H1 (cell line): ENCODE data around the gene MLKL. TPM values are rescaled to one million over a fixed set of nuclear protein-coding genes. Genes with fewer than 3 reads are reported as not detected.

Source experiments
- CTCF ChIA-PET: fragments of 300-600 bp; sonication (Branson Sonifier 250); formaldehyde crosslinking; loops from one replicate; lab custom pipeline; 2021; ENCODE audit not compliant: partially characterized antibody; lab: Charles Lee
- POLR2A ChIA-PET: fragments of 300-600 bp; sonication (Branson Sonifier 250); formaldehyde crosslinking; loops from one replicate; lab custom pipeline; 2021; ENCODE audit warnings: inconsistent platforms; ENCODE audit not compliant: partially characterized antibody; lab: Charles Lee
- DNase-seq, 2 experiments: peaks; one replicate each; pipeline versions ENCODE4 v3.0.0 to v3.0.0-alpha.2; 2010 to 2022; ENCODE audit warnings: low spot score in 2 of 2, low read depth in 1 of 2, mixed read lengths in 1 of 2
- FAIRE-seq: peaks from 2 replicates; lab custom pipeline; 2011; peaks lifted over from hg19 to GRCh38; lab: Jason Lieb, UNC
- H2AFZ ChIP-seq: 2 replicates; pipeline ENCODE4 v1.8.1; 2012; ENCODE audit warnings: low read length, inconsistent platforms
- H2AK5ac ChIP-seq: 2 replicates; pipeline ENCODE4 v1.6.1; 2013; ENCODE audit warnings: low read depth, low read length
- H2BK120ac ChIP-seq: replicated peaks from 2 replicates; pipeline ENCODE3; 2013; ENCODE audit warnings: low read depth, low read length, inconsistent platforms
- H2BK12ac ChIP-seq: 2 replicates; pipeline ENCODE4 v1.6.1; 2013; ENCODE audit warnings: low read depth, low read length
- H2BK15ac ChIP-seq: 2 replicates; pipeline ENCODE4 v1.6.1; 2013; ENCODE audit warnings: low read length
- H2BK20ac ChIP-seq: 2 replicates; pipeline ENCODE4 v1.6.1; 2013; ENCODE audit warnings: low read length
- H2BK5ac ChIP-seq: 2 replicates; pipeline ENCODE4 v1.6.1; 2013; ENCODE audit warnings: low read depth, low read length
- H3K14ac ChIP-seq: 2 replicates; pipeline ENCODE4 v1.6.1; 2013; ENCODE audit warnings: inconsistent platforms; ENCODE audit not compliant: insufficient read length
- H3K18ac ChIP-seq: 2 replicates; pipeline ENCODE4 v1.6.1; 2013; ENCODE audit warnings: low read length; ENCODE audit errors: extremely low read depth
- H3K23ac ChIP-seq: 2 replicates; pipeline ENCODE4 v1.6.1; 2013; ENCODE audit warnings: inconsistent platforms; ENCODE audit not compliant: insufficient read length
- H3K23me2 ChIP-seq: 2 replicates; pipeline ENCODE4 v1.6.1; 2013; ENCODE audit warnings: low read depth, low read length
- H3K27ac ChIP-seq: 2 replicates; pipeline ENCODE4 v1.6.1; 2011; ENCODE audit warnings: low read depth, low read length, inconsistent platforms
- H3K27me3 ChIP-seq, 4 experiments: replicated peaks in 1 of 4; 1 replicate in 1 of 4; 2 replicates in 3 of 4; pipeline versions ENCODE4 v1.6.1 to v1.8.1; 2011 to 2013; ENCODE audit warnings: low read length in 3 of 4, mild to moderate bottlenecking in 3 of 4, inconsistent platforms in 2 of 4, mixed read lengths in 2 of 4, moderate library complexity in 1 of 4; ENCODE audit not compliant: control insufficient read depth in 3 of 4, insufficient read depth in 3 of 4; ENCODE audit errors: extremely low read depth in 1 of 4
- H3K36me3 ChIP-seq, 4 experiments: 2 replicates each; pipeline versions ENCODE4 v1.6.1 to v1.8.1; 2011 to 2013; ENCODE audit warnings: mild to moderate bottlenecking in 4 of 4, low read length in 3 of 4, moderate library complexity in 2 of 4, control low read depth in 1 of 4, inconsistent platforms in 1 of 4; ENCODE audit not compliant: insufficient read depth in 4 of 4, control insufficient read depth in 2 of 4
- H3K4ac ChIP-seq: replicated peaks from 2 replicates; pipeline ENCODE3; 2013; ENCODE audit warnings: low read length, low read depth, mixed read lengths, inconsistent platforms; ENCODE audit not compliant: insufficient read length
- H3K4me1 ChIP-seq, 4 experiments: replicated peaks in 1 of 4; 1 replicate in 1 of 4; 2 replicates in 3 of 4; pipeline versions ENCODE4 v1.6.1 to v1.8.1; 2011 to 2013; ENCODE audit warnings: low read length in 3 of 4, inconsistent platforms in 2 of 4, mixed read lengths in 1 of 4; ENCODE audit not compliant: insufficient read depth in 4 of 4, control insufficient read depth in 3 of 4
- H3K4me2 ChIP-seq, 2 experiments: 2 replicates each; pipeline versions ENCODE4 v1.6.1 to v1.8.1; 2011 to 2013; ENCODE audit warnings: low read depth in 2 of 2, low read length in 2 of 2, control low read depth in 1 of 2, inconsistent platforms in 1 of 2, mild to moderate bottlenecking in 1 of 2; ENCODE audit not compliant: insufficient read depth in 1 of 2
- H3K4me3 ChIP-seq, 4 experiments: fragments of 200-600, 300-600 bp in 1 of 4; sonication (generic), shearing (Covaris generic), sonication (Bioruptor Twin) in 1 of 4; 2 replicates each; pipeline versions ENCODE4 v1.5.1 to v1.8.1; 2011 to 2016; ENCODE audit warnings: low read length in 4 of 4, low read depth in 3 of 4, control low read depth in 2 of 4, inconsistent platforms in 2 of 4, mild to moderate bottlenecking in 2 of 4, mixed read lengths in 1 of 4, moderate library complexity in 1 of 4; ENCODE audit not compliant: insufficient read depth in 2 of 4; ENCODE audit errors: extremely low read depth in 1 of 4
- H3K56ac ChIP-seq: replicated peaks from 2 replicates; pipeline ENCODE3; 2013; ENCODE audit warnings: low read depth, mild to moderate bottlenecking, mixed read lengths, low read length, inconsistent platforms; ENCODE audit not compliant: insufficient read length
- H3K79me1 ChIP-seq: 2 replicates; pipeline ENCODE4 v1.6.1; 2013; ENCODE audit warnings: low read depth, low read length, control low read depth
- H3K79me2 ChIP-seq, 2 experiments: 2 replicates each; pipeline versions ENCODE4 v1.6.1 to v1.8.1; 2012 to 2013; ENCODE audit warnings: low read length in 2 of 2, mild to moderate bottlenecking in 2 of 2, inconsistent platforms in 1 of 2; ENCODE audit not compliant: insufficient read depth in 2 of 2, control insufficient read depth in 1 of 2
- H3K9ac ChIP-seq, 4 experiments: replicated peaks in 1 of 4; 1 replicate in 1 of 4; 2 replicates in 3 of 4; pipeline versions ENCODE4 v1.6.1 to v1.8.1; 2011 to 2013; ENCODE audit warnings: low read depth in 3 of 4, low read length in 3 of 4, control low read depth in 2 of 4, mild to moderate bottlenecking in 2 of 4, moderate library complexity in 2 of 4, inconsistent platforms in 1 of 4; ENCODE audit errors: extremely low read depth in 1 of 4
- H3K9me3 ChIP-seq, 2 experiments: 2 replicates each; pipeline versions ENCODE4 v1.6.1 to v1.8.1; 2012 to 2013; ENCODE audit warnings: mild to moderate bottlenecking in 2 of 2, moderate library complexity in 2 of 2, control low read depth in 1 of 2, inconsistent platforms in 1 of 2, low read depth in 1 of 2, low read length in 1 of 2, mixed read lengths in 1 of 2; ENCODE audit not compliant: insufficient read depth in 2 of 2
- H4K20me1 ChIP-seq, 2 experiments: replicated peaks in 1 of 2; 2 replicates each; pipeline versions ENCODE3 to v1.8.1; 2011 to 2013; ENCODE audit warnings: inconsistent platforms in 2 of 2, low read length in 2 of 2, mild to moderate bottlenecking in 1 of 2; ENCODE audit not compliant: insufficient read depth in 2 of 2, control insufficient read depth in 1 of 2
- H4K5ac ChIP-seq: 2 replicates; pipeline ENCODE4 v1.6.1; 2013; ENCODE audit warnings: low read length, low read depth, mixed read lengths, inconsistent platforms; ENCODE audit not compliant: insufficient read length
- H4K8ac ChIP-seq: 2 replicates; pipeline ENCODE4 v1.8.0; 2013; ENCODE audit warnings: mild to moderate bottlenecking, moderate library complexity, low read length, inconsistent platforms; ENCODE audit not compliant: insufficient read depth; ENCODE audit errors: extremely low read depth
- H4K91ac ChIP-seq: replicated peaks from 2 replicates; pipeline ENCODE3; 2013; ENCODE audit warnings: low read length, mixed read lengths, inconsistent platforms; ENCODE audit not compliant: insufficient read length
- BRCA1 ChIP-seq: IDR thresholded peaks from 2 replicates; pipeline ENCODE4 v1.6.1; 2012; ENCODE audit warnings: low read depth, low read length, improper control_type of control experiment
- CBX8 ChIP-seq: fragments of 300-800, 300-1000 bp; sonication (generic); IDR thresholded peaks from 2 replicates; pipeline ENCODE4 v1.7.1; 2016; ENCODE audit warnings: low read depth, low read length, borderline replicate concordance
- CHD1 ChIP-seq: IDR thresholded peaks from 2 replicates; pipeline ENCODE4 v1.6.1; 2012; ENCODE audit warnings: low read depth, low read length, improper control_type of control experiment
- GTF2F1 ChIP-seq: IDR thresholded peaks from 2 replicates; pipeline ENCODE4 v1.6.1; 2012; ENCODE audit warnings: low read depth, low read length, improper control_type of control experiment, borderline replicate concordance
- HDAC2 ChIP-seq, 2 experiments: fragments of 300-600 bp in 1 of 2; sonication (generic) in 1 of 2; IDR thresholded peaks; 2 replicates each; pipeline ENCODE4 v1.6.1; 2011 to 2012; ENCODE audit warnings: low read depth in 2 of 2, low read length in 2 of 2, mild to moderate bottlenecking in 2 of 2, moderate library complexity in 2 of 2, borderline replicate concordance in 1 of 2, inconsistent platforms in 1 of 2
- PHF8 ChIP-seq: fragments of 200-600 bp; sonication (generic); conservative IDR thresholded peaks from 2 replicates; pipeline ENCODE4 v1.7.1; 2012; ENCODE audit warnings: low read depth, mild to moderate bottlenecking, inconsistent platforms, low read length, moderate library complexity
- SP2 ChIP-seq: IDR thresholded peaks from 2 replicates; pipeline ENCODE4 v1.6.1; 2012; ENCODE audit warnings: mild to moderate bottlenecking, low read length, inconsistent platforms
- WGBS, 2 experiments: shearing (Covaris generic) in 1 of 2; methylation state at CpG; one replicate each; pipeline versions ENCODE4 v1.1.6 to v1.1.7; 2013 to 2015; ENCODE audit warnings: low lambda C conversion rate in 2 of 2, mixed read lengths in 2 of 2, inconsistent platforms in 1 of 2, low coverage in 1 of 2, missing lambda C conversion rate in 1 of 2; ENCODE audit not compliant: insufficient replicate concordance in 2 of 2, insufficient coverage in 1 of 2, insufficient read length in 1 of 2; ENCODE audit errors: extremely low coverage in 1 of 2, missing lambda C conversion rate in 1 of 2; 5-methylcytosine and 5-hydroxymethylcytosine counted together
- polyA plus RNA-seq, 7 experiments: library from polyadenylated mRNA; depleted of rRNA in 3 of 7; stranded (reverse) in 5 of 7; unstranded in 2 of 7; fragments of >200 nt in 5 of 7; fragments of 200-250 nt in 2 of 7; gene quantifications; 1 replicate in 5 of 7; 2 replicates in 1 of 7; 4 replicates in 1 of 7; pipeline versions ENCODE4 v1.2.1 to v1.2.3, GENCODE V29; 2011 to 2013; ENCODE audit warnings: missing spikeins in 2 of 7, mixed read lengths in 2 of 7
- total RNA-seq: library from RNA; stranded (reverse); fragmentation: NEBNext Ultra II Directional; extraction: Animal tissue kit (Norgen Biotek cat#: 25700); gene quantifications from 2 replicates; pipeline ENCODE4 v1.2.1, GENCODE V29; 2021

The MLKL gene
- total and polyA plus RNA-seq, 2 of the 8 experiments (the other 6 are each of a cell fraction or from before 2014, with no cell fraction given) = 1.6 to 2.1 TPM

DNA sequence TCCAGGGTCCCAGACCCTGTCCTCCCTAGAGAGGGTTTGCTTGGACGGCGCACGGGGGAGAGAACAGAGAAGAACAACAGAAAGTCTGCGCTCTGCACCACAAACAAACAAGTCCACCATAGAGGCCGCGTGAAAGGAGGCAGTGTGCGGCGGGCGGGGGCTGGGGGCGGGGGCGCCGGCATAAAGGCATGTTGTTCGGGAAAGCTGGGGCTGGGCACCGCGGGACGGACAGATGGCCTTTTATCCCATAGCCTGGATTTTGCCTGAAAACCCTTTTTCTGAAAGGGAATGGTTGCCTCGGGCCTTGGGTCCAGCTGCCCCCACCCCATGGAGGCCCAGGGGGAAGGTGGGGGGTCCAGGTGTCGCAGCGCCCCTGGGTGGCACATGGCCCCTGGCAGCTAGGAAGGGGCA, 48.0 kb upstream of the MLKL start:
- no peak overlapping the region for H2AFZ ChIP-seq
- H3K4ac ChIP-seq = no peak overlapping the region
- H2AK5ac ChIP-seq = no peak overlapping the region
- POLR2A ChIA-PET = interaction anchor here (1.0 to 1.6 kb wide), 2 partner anchors 9 to 14 kb away, joined by 3 to 6 read pairs; no protein-coding TSS in a partner anchor
- no peak overlapping the region; the same call in 1 of the 2 replicates for H3K18ac ChIP-seq
- TF ChIP-seq BRCA1 = no peak
- no peak for TF ChIP-seq CHD1
- no peak for TF ChIP-seq SP2
- no peak for TF ChIP-seq PHF8
- TF ChIP-seq CBX8 = no peak
- TF ChIP-seq HDAC2 (IDR thresholded peaks at IDR 0.05; ENCODE audit: borderline replicate concordance in 1 of 2, low read depth in 2 of 2, low read length in 2 of 2) = no peak
- TF ChIP-seq GTF2F1 = no peak
- TF ChIP-seq, all 59 proteins: peak for 0
- H3K36me3 ChIP-seq = no peaks in the 10 kb centered on the region
- peak overlapping the region; percentile 1 for H4K91ac ChIP-seq
- H3K27ac ChIP-seq = no peak overlapping the region
- no peak overlapping the region for H4K8ac ChIP-seq
- peaks cover 2 to 14% (median 6%) of the 10 kb centered on the region in 4 experiments; a peak in 6 of 7 replicates for H3K4me1 ChIP-seq
- H3K23ac ChIP-seq = no peak overlapping the region
- no peaks in the 10 kb centered on the region for H3K9me3 ChIP-seq
- H2BK120ac ChIP-seq = no peak overlapping the region
- DNase-seq = no peak
- H3K14ac ChIP-seq = no peak overlapping the region
- no peak overlapping the region for H3K4me2 ChIP-seq
- CTCF ChIA-PET = interaction anchor here (0.8 to 32.9 kb wide), 7 partner anchors 8 to 65 kb away, joined by 3 to 576 read pairs (median 3); no protein-coding TSS in a partner anchor
- no peaks in the 10 kb centered on the region for H3K23me2 ChIP-seq
- no peak overlapping the region for H3K4me3 ChIP-seq
- WGBS, 2 experiments = 97% methylated on average over 8 of the region's 19 CpGs; no CpG with 5 or more reads in 1 of the 2 experiments
- H2BK5ac ChIP-seq = no peak overlapping the region
- no peaks in the 10 kb centered on the region for H3K27me3 ChIP-seq
- H3K79me2 ChIP-seq = no peaks in the 10 kb centered on the region
- H3K79me1 ChIP-seq = no peaks in the 10 kb centered on the region
- H3K56ac ChIP-seq = no peak overlapping the region
- H4K5ac ChIP-seq = no peak overlapping the region
- H3K9ac ChIP-seq = no peak overlapping the region
- no peak overlapping the region for H2BK15ac ChIP-seq
- no peak overlapping the region for H2BK12ac ChIP-seq
- H2BK20ac ChIP-seq = no peak overlapping the region
- no peak for FAIRE-seq
- H4K20me1 ChIP-seq = no peaks in the 10 kb centered on the region
